Hematopoietic multipotent progenitor cell treated with erythropoietin and hydrocortisone succinate and interleukin-3 and kit ligand, for 8 days (in vitro differentiated cells): ENCODE results near the gene INTS4.
"Not testable (repeated sequence)": the region's sequence is repeated elsewhere in the genome, so short reads cannot be mapped to it uniquely, and the experiment has no call there.

Source experiments
- DNase-seq: peaks from one replicate; pipeline ENCODE4 v3.0.0-alpha.2; 2015

Gene INTS4

DNA sequence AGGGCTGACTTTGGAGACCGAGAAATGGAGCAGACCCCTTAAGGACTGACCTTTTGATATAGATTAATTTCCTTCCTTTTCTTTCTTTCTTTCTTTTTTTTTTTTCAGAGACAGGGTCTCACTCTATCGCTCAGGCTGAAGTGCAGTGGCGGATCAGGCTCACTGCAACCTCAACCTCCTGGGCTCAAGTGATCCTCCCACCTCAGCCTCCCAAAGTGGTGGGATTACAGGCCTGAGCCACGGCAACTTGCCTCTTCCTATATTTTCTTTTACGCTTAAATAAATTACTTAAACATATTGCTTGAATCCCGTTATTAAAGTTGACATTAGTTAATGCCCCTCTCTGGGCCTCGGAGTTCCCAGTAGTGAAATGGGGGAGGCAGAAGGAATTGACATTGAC lies 29.0 kb upstream of the INTS4 start:
- no peak for DNase-seq

DNA sequence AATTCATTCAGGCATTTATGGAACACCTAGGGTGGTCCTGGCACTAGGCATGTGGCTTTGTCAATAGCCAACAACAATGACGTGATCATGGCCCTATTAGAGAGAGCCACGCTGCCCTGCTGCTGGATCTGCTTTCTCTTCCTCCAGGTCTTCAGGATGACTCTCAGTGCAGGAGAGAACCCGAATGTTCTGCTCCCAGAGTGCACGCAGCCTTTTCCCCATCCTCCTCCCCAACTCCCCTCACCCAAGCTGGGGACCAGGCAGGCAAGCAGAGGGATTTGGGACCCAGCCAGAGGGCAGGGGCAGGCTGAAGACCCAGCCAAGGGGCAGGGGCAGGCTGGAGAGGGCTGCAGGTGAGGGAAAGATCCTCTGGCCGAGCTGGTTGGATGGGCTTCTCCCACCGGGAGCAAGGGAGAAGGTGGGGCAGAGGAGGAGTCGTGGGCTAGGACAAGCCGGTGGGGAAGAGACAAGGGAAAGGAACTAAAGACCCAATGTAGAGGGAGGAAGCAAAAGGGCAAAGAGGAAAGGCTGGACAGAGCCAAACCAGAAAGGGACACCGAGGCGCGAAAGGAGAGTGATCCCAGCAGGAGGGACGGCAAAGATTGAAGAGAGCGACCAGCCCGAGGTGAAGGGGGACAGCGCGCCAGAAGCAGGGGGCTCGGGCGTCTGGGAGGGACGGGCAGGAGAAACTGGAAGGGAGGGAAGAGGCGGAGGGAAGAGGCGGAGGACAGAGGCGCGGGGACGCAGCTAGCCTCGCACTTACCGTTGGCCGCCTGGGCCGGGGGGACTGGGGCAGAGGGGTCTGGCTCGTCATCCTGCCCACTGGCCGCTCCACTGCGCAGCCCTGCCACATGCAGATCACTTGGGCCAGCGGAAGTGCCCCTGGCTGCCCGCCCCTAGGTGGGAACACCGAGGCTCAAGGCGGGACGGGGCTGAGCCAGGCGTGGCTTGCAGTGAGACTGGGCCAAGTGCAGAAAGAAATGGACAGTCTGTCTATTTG lies 28.2 kb upstream of the INTS4 start, which contains the start of gene KCTD14:
Gene KCTD14, minus strand, starts transcription at position 880 of the 1,000 bp plus-strand sequence. Its CDS starts 27 bp downstream, at position 853.
- DNase-seq: no peak

DNA sequence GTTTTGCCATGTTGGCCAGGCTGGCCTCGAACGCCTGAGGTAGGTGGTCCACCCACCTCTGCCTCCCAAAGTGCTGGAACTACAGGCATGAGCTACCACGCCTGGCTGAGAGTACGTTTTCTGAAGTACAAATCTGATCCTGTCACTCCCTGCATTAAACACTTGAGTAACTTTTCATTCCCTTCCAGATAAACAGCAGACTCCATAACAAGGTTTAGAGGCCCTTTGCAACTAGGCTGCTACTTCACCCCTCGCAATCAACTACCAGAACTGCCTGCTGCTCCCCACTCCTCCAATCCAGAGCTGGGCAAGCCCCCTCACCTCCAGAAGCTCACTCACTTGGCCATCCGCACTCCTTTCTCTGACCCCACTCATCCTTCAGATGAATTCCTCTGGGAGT lies 27.1 kb upstream of the INTS4 start:
- no peak for DNase-seq

DNA sequence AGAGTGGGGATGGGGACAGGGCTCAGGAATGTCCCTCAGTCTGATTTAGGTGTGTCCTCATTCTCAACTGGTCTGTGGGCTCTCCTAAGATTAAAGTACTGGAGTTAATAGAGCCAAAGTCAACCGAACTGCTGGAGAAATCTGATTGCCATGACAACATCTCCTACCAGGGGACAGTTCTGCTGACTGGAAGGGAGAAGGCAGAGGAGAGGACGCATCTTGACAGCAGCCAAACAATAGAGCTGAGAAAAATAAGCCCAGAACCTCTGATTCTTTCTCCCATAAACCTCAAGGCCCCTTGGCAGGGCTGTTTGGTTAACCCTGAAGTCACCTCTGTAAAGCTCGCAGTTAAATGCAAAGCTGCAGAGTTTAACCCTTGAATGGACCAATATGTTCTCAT lies 25.8 kb upstream of the INTS4 start:
- no peak for DNase-seq

DNA sequence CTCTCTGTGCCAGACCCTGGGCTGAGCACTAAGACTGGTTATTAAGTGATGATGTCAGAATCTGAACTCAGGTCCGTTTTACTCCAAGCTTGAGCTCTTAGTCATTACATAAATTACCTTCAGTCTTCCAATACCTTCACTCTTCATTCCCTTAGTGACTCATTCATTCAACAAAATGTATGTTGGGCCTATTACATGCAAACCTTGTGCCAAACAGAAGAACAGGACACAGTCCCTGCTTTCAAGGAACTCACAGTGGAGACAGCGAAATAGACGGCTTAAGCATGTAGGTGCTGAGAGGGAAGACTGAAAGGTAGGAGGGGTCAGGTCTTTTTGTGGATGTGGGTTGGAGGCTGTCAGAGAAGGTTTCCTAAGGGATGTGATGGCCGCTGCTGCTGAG lies 25.3 kb upstream of the INTS4 start:
- DNase-seq: no peak

DNA sequence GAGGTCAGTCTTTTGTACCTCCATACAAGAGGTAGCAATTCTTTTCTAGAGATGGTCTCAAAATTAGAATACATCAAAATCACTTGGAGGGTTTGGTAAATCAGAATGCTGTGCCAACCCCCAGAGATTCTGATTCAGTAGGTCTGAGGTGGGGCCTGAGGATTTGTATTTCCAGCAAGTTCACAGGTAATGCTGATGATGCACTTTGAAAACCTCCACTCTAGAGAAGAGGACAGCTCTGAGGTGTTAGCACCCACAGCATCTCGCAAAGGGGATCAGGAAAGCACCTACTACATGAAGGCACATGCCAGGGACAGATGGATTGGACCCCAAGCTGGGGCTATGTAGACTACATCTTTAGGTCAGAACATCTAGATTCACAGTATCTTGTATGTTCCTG lies 21.4 kb upstream of the INTS4 start:
- DNase-seq: no peak

DNA sequence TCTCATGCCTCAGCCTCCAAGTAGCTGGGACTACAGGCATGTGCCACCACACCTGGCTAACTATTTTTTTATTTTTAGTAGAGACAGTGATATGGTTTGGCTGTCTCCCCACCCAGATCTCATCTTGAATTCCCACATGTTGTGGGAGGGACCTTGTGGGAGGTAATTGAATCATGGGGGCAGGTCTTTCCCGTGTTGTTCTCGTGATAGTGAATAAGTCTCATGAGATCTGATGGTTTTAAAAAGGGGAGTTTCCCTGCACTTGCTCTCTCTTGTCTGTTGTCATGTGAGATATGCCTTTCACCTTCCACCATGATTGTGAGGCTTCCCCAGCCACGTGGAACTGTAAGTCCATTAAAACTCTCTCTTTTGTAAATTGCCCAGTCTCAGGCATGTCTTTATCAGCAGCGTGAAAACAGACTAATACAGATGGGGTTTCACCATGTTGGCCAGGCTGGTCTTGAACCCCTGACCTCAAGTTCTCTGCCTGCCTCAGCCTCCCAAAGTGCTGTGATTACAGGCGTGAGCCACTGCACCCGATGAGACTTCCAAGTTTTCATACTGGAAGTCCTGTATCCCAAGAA lies 20.6 kb upstream of the INTS4 start:
- DNase-seq: peak; percentile 55

DNA sequence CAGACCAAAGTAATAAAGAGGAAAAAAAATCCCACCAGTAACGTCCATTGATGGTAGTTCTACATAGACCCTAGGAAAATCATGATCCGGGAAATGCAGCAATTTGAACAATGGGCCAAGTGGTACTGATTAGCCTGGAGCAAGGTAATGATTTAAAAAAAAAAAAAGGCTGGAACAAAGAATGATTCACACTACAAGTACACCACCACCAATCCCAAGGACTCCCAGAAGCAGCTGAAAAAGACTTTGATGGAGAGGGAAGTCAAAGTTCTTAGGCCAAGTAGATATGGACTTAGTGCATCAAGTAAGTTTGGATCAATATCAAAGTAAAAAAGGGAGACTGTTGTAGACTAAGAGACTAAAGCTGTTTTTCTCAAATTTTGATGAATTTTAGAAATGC lies 16.8 kb upstream of the INTS4 start:
- no peak for DNase-seq

DNA sequence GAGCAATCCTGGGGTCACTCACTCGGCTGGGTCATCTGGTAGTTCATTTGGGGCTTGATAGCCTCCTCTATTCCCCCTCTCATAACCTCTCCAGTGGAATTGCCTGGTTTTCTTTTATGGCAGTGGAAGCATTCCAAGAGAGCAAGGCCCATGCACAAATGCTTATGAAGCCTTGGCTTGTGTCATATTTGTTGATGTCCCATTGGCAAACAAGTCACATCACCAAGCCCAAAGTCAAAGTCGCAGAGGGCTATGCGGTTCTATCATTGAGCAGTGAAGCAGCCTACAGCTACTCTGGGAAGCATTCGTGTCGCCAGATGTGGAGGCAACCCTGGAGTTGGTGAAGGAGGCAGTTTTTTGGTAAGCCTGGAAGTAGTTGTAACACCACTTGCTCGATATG lies 16.3 kb upstream of the INTS4 start:
- DNase-seq: no peak

DNA sequence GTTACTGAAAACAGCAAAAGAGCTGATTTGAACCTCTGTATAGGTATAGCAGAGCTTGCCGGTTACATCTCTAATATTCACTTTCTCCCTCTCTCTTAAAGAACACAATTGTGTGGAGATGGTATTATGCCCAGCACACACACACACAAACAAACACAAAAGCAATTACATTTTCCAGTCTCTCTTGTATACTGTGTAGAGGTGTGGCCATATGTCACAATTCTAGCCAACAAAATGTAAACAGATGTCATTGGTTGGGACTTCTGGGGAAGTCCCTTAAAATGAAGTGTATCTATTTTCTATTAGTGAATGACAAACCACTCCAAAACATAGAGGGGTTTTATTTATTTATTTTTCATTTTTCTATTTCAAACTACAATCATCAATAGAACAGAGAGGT lies 15.8 kb upstream of the INTS4 start:
- DNase-seq: no peak

DNA sequence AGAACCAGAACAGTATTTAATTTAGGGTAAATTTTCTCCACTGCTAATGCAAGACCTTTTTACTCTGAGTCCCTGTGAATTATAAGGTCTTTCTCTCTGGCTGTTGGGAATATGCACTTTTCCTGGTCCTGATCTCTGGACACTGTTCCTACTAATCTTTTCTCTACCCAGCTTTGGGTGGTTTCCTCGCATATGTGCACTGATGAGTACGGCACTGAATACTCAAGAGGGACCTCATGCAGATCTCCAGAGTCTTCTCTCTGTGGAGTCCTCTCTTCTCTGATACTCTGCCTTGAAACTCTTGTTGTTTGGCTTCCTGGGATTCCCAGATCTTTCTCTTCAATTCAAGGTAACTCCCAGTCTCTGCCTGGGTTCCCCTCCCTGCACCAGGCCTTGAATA lies 14.6 kb upstream of the INTS4 start:
- no peak for DNase-seq

DNA sequence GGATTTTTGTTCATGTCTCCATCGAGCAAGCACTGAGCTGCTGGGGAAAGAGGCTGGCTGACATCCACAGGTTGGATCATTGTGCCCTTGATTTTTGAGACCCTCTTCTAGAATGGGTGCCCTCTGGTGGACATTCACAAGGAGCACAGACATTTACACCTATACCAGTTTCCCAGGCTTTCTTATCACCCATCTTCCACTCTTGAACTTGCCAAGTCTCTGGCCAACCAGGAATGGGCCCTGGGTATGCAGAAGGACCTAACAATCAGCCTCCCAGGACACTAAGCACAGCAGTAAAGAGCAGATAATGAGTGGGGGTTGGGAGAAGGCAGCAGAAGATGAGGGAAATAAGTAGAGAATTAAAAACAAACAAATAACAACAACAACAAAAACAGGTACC lies 5.7 kb upstream of the INTS4 start:
- peak; percentile 80 for DNase-seq

DNA sequence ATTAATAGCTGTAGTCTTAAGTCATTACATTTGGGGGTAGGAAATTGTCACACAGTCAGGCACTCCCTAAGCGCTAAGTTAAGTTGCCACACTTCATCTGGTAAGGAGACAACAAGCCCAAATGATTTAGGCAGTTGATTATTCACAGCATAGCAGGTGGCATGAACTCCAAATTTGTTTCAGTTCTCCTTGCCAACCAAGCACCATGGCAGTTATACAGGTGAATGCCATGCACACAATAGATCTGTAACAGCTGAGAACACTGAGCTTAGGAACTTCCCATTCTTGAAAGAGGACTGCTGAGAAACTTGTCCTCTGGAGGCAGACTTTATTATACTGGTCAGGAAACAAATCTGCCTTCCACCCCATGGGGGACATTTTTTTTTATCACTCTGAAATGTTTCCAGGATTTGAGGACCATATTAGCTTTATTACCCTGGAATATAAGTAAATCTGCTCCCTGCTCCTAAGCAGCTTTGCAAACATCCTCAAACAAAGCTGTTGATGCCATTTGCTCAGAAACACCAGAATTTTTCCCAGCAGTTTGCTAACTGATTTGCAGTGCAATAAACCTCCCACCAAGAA lies 5.1 kb upstream of the INTS4 start:
- no peak for DNase-seq

DNA sequence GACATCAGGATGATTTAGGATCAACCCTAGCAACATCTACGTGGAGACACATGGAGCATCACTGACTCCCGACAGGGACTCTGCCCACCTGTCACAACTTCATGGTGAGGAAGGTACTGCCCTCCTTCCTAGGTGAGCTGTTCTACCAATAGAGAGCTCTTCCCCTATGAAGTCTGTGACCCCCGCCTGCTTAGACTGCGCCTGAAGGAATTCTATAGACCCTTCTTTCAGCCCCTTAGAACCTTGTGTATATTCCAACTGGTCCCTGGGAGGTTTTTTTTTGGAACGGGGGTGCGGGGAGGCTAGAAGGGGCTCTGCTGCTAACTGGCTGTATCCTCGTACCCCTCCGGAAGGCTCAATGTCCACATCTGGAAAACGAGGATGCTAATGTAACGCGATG lies 566 bp downstream of the INTS4 start:
- no peak for DNase-seq

DNA sequence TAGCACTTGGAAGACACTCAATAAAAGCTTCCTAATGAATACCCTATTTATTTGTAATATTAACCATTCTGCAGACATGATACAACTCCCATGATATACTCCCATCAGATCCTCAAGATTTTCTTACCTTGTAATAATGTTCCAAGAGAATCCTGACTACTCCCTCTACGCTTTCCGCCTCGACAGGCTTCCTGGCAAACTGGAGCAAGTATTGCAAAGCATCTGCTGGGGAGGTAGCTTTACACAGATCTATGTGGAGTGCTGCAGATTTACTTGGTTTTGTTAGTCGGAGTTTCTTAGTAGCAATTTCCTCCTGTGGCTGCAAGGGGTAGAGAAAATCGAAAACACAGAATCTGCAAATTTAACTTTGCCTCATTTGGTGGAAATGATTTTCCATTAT lies 3.5 kb downstream of the INTS4 start:
- no peak for DNase-seq

DNA sequence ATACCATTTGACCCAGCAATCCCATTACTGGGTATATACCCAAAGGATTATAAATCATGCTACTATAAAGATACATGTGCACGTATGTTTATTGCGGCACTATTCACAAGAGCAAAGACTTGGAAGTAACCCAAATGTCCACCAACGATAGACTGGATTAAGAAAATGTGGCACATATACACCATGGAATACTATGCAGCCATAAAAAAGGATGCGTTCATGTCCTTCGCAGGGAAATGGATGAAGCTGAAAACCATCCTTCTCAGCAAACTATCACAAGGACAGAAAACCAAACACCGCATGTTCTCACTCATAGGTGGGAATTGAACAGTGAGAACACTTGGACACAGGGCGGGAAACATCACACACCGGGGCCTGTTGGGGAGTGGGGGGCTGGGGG lies 8.0 kb downstream of the INTS4 start:
- DNase-seq: not testable (repeated sequence)

DNA sequence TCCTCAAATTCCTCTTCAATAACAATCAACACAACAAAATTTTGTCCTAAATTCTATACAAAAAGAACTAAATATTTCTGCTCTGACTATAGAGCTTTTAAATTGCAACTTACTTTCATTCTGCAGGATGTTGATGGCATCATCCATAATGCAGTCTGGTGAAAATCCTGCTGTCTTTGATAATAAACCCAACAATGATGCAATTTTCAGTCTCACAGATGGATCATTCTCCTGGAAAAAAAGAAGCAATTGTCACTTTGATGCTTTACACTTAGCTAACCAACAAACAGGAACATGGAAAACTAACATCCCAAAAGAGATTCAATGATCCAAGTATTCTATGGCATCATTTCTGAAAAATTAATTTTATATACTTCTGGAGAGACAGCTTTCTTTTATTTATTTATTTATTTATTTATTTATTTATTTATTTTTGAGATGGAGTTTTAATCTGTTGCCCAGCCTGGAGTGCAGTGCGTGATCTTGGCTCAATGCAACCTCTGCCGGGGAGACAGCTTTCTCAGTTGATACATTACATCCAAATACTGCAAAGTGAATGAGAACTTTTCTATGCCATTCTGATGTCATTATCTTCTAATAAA lies 13.0 kb downstream of the INTS4 start:
- DNase-seq: no peak

DNA sequence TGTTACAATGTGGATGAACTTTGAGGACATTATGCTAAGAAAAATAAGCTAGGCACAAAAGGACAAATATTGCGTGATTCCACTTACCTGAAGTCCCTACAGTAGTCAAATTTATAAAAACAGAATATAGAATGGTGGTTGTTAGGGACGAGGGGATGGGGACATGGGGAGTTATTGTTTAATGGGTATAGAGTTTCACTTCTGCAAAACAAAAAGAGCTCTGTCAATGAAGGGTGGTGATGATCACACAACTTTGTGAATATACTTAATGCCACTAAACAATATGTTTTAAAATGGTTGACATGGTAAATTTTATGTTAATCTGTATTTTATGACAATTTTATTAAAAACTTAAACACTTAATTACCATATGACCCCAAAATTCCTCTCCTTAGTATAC lies 26.1 kb downstream of the INTS4 start:
- no peak for DNase-seq

DNA sequence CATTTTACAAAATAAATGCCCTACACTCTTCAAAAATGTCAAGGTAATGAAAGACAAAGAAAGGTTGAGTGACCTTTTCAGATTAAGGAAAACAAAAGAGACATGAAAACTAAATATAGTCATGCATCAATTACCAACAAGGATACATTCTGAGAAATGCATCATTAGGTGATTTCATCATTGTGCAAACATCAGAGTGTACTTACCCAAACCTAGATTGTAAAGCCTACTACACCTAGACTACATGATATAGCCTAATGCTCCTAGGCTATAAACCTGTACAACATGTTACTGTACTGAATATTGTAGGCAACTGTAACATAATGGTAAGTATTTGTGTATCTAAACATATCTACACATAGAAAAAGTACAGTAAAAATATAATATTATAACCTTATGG lies 26.7 kb downstream of the INTS4 start:
- no peak for DNase-seq

DNA sequence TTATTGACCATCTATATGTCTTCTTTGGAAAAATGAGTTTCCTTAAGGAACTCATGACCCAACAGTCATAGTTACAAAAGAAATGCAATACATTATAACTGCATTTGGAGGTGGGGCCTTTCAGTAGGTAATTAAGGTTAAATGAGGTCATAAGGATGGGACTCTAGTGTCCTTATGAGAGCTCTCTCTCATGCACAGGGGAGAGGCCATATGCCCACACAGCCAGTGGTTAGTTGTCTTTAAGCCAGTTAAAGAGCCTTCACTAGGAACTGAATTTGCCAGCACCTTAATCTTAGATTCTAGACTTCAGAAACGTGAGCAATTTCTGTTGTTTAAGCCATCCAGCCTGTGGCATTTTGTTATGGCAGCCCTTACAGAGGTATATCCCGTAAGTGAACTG lies 27.3 kb downstream of the INTS4 start:
- DNase-seq: no peak

DNA sequence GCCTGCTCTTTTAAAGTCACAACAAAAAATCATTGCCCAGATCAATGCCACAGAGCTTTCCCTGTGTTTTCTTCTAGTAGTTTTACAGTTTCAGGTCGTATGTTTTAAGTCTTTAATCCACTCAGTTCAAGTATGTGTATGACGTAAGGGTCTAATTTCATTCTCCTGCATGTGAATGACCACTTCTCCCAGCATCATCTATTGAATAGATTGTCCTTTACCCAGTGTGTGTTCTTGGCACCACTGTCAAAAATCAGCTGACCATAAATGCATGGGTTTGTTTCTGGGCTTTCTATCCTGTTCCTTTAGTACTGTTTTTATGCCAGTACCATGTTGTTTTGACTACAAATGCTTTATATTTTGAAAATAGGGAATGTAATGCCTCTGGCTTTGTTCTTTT lies 28.1 kb downstream of the INTS4 start:
- no peak for DNase-seq

DNA sequence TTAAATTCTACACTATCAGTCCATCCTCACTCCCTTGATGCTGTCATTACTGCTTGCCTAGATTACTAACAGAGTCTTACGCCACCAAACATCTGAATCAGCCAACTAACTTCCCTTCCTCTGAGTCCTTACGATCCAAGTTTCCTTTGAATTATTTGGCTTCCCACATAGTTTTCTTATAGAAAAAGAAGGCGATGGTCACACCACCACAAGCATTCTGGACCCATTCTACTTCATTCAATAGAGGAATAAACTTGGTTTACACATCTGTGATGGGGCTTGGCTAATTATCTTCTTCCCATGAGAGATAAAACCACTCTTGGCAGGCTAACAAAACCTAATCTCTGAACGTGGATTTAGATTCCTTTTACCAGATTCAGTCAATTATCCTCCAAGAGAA lies 35.0 kb downstream of the INTS4 start:
- no peak for DNase-seq

DNA sequence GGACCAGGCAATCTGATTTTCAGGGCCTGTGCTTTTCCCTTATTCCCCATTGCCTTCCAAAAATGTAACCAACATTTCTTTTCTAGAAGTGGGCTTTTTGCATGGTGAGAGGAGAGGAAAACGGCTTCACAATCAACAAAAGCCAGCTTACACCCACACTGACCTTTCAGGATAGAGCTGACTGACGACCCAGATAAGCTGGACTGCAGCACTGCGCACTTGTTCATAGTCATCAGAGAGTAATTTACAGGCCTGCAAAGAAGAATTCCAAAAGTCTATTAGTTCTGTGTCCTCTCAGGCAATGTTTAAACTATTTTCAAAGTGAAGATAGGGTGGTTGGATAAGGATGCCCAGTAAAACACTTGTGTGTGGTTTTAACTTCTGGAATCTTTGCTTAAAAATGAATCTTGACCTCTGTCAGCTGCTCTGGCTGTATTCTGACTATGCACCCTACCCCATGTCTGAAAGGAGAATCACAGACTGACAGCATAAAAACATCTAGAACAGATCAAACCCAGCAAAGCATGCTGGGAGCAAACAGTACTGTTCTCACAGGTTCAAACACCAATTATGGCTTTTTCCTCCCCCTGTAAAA lies 35.8 kb downstream of the INTS4 start:
- DNase-seq: not testable (repeated sequence)
